Measurements from ENCODE around the gene ZNF471.

DNA sequence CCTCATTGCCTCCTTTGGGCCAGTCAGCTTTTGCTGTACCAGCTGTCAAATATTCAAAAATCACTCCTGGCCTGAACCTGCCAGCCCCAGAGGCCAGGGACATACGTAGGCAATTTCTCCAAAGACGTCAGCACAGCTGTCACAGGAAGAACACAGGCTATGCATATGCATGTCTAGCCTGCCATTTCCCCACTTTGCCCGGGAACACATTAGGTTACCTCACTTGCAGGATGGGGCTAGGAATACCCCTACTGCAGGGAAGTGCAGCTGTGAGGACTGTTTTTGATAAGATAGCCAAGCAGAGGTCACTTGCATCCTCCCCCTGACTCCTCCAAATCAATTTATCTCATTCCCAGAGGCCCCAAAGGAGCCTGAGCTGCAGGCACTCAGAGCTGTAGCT is 33.3 kb upstream of the ZNF471 start:
- TF ChIP-seq, protein P1, sequence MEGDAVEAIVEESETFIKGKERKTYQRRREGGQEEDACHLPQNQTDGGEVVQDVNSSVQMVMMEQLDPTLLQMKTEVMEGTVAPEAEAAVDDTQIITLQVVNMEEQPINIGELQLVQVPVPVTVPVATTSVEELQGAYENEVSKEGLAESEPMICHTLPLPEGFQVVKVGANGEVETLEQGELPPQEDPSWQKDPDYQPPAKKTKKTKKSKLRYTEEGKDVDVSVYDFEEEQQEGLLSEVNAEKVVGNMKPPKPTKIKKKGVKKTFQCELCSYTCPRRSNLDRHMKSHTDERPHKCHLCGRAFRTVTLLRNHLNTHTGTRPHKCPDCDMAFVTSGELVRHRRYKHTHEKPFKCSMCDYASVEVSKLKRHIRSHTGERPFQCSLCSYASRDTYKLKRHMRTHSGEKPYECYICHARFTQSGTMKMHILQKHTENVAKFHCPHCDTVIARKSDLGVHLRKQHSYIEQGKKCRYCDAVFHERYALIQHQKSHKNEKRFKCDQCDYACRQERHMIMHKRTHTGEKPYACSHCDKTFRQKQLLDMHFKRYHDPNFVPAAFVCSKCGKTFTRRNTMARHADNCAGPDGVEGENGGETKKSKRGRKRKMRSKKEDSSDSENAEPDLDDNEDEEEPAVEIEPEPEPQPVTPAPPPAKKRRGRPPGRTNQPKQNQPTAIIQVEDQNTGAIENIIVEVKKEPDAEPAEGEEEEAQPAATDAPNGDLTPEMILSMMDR (IDR thresholded peaks at IDR 0.05) = no peak
- TF ChIP-seq ZFX (IDR thresholded peaks at IDR 0.05; ENCODE audit: borderline replicate concordance) = no peak
